IMR-90 (cell line): ENCODE data around the gene PPAT. TPM values are rescaled to one million over a fixed set of nuclear protein-coding genes. Genes with fewer than 3 reads are reported as not detected.
"Not testable (repeated sequence)": the region's sequence is repeated elsewhere in the genome, so short reads cannot be mapped to it uniquely, and the experiment has no call there.

Source experiments
- ATAC-seq: fragments of 200-7000 bp; cut with Tn5 transposase; 2 replicates; pipeline ENCODE4 v1.9.1; 2020; ENCODE audit warnings: low read depth, mild to moderate bottlenecking, moderate library complexity
- BruUV-seq: library from RNA; stranded (reverse); fragments of 400-500 nt; replicated peaks from 2 replicates; lab custom pipeline; 2021; lab: Mats Ljungman, UMichigan
- CTCF ChIA-PET: fragments of 300-600 bp; formaldehyde crosslinking; extraction: SDS; loops from one replicate; lab custom pipeline; 2021; ENCODE audit warnings: antibody characterized with exemption; lab: Yijun Ruan, JAX
- POLR2A ChIA-PET: fragments of 300-600 bp; sonication (Branson Sonifier 250); formaldehyde crosslinking; loops from one replicate; lab custom pipeline; 2022; ENCODE audit warnings: antibody characterized with exemption; ENCODE audit not compliant: unreplicated experiment; lab: Charles Lee
- DNase-seq: peaks from one replicate; pipeline ENCODE4 v3.0.0; 2013
- H2AFZ ChIP-seq: replicated peaks from 2 replicates; pipeline ENCODE3; 2013; ENCODE audit warnings: low read length, mild to moderate bottlenecking; ENCODE audit not compliant: poor library complexity
- H2AK5ac ChIP-seq: 2 replicates; pipeline ENCODE4 v1.6.1; 2013; ENCODE audit warnings: low read depth, low read length, inconsistent platforms
- H2AK9ac ChIP-seq: replicated peaks from 2 replicates; pipeline ENCODE3; 2013; ENCODE audit warnings: mild to moderate bottlenecking, low read depth, low read length, moderate library complexity; ENCODE audit not compliant: poor library complexity
- H2BK120ac ChIP-seq: 2 replicates; pipeline ENCODE4 v1.6.1; 2013; ENCODE audit warnings: low read depth, low read length, inconsistent platforms
- H2BK15ac ChIP-seq: 3 replicates; pipeline ENCODE4 v1.6.1; 2013; ENCODE audit warnings: low read depth, low read length, inconsistent platforms
- H2BK20ac ChIP-seq: 2 replicates; pipeline ENCODE4 v1.6.1; 2013; ENCODE audit warnings: low read depth, mild to moderate bottlenecking, inconsistent platforms, low read length, moderate library complexity
- H2BK5ac ChIP-seq: 2 replicates; pipeline ENCODE4 v1.6.1; 2013; ENCODE audit warnings: mild to moderate bottlenecking, low read depth, low read length, inconsistent platforms; ENCODE audit not compliant: poor library complexity, severe bottlenecking
- H3K14ac ChIP-seq: replicated peaks from 2 replicates; pipeline ENCODE4 v1.6.1; 2013; ENCODE audit warnings: low read depth, low read length, inconsistent platforms
- H3K18ac ChIP-seq: 2 replicates; pipeline ENCODE4 v1.6.1; 2013; ENCODE audit warnings: low read depth, low read length, control low read depth
- H3K23ac ChIP-seq: 2 replicates; pipeline ENCODE4 v1.6.1; 2013; ENCODE audit warnings: low read depth, low read length, inconsistent platforms
- H3K27ac ChIP-seq: 2 replicates; pipeline ENCODE4 v1.5.1; 2013; ENCODE audit warnings: mild to moderate bottlenecking, control low read depth, low read length; ENCODE audit not compliant: insufficient read depth
- H3K27me3 ChIP-seq: 2 replicates; pipeline ENCODE4 v1.6.1; 2013; ENCODE audit warnings: low read length; ENCODE audit not compliant: control insufficient read depth, insufficient read depth
- H3K36me3 ChIP-seq: 2 replicates; pipeline ENCODE4 v1.6.1; 2013; ENCODE audit warnings: low read length, mixed read lengths; ENCODE audit not compliant: control insufficient read depth, insufficient read depth
- H3K4ac ChIP-seq: 2 replicates; pipeline ENCODE4 v1.6.1; 2013; ENCODE audit warnings: low read depth, low read length, inconsistent platforms
- H3K4me1 ChIP-seq: 2 replicates; pipeline ENCODE4 v1.6.1; 2013; ENCODE audit warnings: low read length, mixed read lengths; ENCODE audit not compliant: control insufficient read depth, insufficient read depth
- H3K4me2 ChIP-seq: 2 replicates; pipeline ENCODE4 v1.6.1; 2013; ENCODE audit warnings: low read depth, mild to moderate bottlenecking, control low read depth, low read length, moderate library complexity
- H3K4me3 ChIP-seq: 2 replicates; pipeline ENCODE4 v1.5.1; 2013; ENCODE audit warnings: low read depth, mild to moderate bottlenecking, control low read depth, low read length, moderate library complexity; ENCODE audit not compliant: insufficient read depth
- H3K56ac ChIP-seq: 2 replicates; pipeline ENCODE4 v1.6.1; 2013; ENCODE audit warnings: low read length, inconsistent platforms; ENCODE audit not compliant: insufficient read depth; ENCODE audit errors: extremely low read depth
- H3K79me1 ChIP-seq, 2 experiments: 2 replicates each; pipeline ENCODE4 v1.6.1; 2013; ENCODE audit warnings: low read length in 2 of 2, inconsistent platforms in 1 of 2, low read depth in 1 of 2
- H3K9ac ChIP-seq: 2 replicates; pipeline ENCODE4 v1.6.1; 2013; ENCODE audit warnings: low read depth, low read length, control low read depth
- H3K9me1 ChIP-seq: 2 replicates; pipeline ENCODE4 v1.6.1; 2013; ENCODE audit warnings: low read length, inconsistent platforms; ENCODE audit not compliant: insufficient read depth
- H3K9me3 ChIP-seq: 2 replicates; pipeline ENCODE4 v1.6.1; 2013; ENCODE audit warnings: low read length; ENCODE audit not compliant: control insufficient read depth, insufficient read depth
- H4K20me1 ChIP-seq: 2 replicates; pipeline ENCODE4 v1.6.1; 2013; ENCODE audit warnings: low read length, inconsistent platforms; ENCODE audit not compliant: insufficient read depth
- H4K5ac ChIP-seq: 2 replicates; pipeline ENCODE4 v1.6.1; 2013; ENCODE audit warnings: mild to moderate bottlenecking, low read depth, low read length, control low read depth
- H4K8ac ChIP-seq, 2 experiments: 2 replicates each; pipeline ENCODE4 v1.6.1; 2013; ENCODE audit warnings: low read depth in 2 of 2, low read length in 2 of 2, control low read depth in 1 of 2, inconsistent platforms in 1 of 2
- H4K91ac ChIP-seq: 2 replicates; pipeline ENCODE4 v1.6.1; 2013; ENCODE audit warnings: low read depth, low read length, inconsistent platforms; ENCODE audit not compliant: insufficient read depth
- CEBPB ChIP-seq: IDR thresholded peaks from 2 replicates; pipeline ENCODE4 v1.6.1; 2012; ENCODE audit warnings: low read depth, low read length, improper control_type of control experiment
- FOS ChIP-seq: fragments of 150-350 bp; IDR thresholded peaks from 2 replicates; pipeline ENCODE4 v1.6.1; 2016; ENCODE audit warnings: low read depth, low read length
- POLR2A ChIP-seq: IDR thresholded peaks from 2 replicates; pipeline ENCODE4 v1.6.1; 2012; ENCODE audit warnings: mild to moderate bottlenecking, low read depth, low read length
- WGBS, 2 experiments: methylation state at CpG; one replicate each; pipeline versions ENCODE4 v1.1.5 to v1.1.7; 2013; ENCODE audit warnings: missing lambda C conversion rate in 2 of 2; ENCODE audit not compliant: insufficient read length in 1 of 2; ENCODE audit errors: extremely low coverage in 2 of 2; 5-methylcytosine and 5-hydroxymethylcytosine counted together
- dilution Hi-C: fragments of 300-500 bp; cut with HindIII; formaldehyde crosslinking; loops from one replicate; pipeline ENCODE4 v1.14.3; 2018; ENCODE audit warnings: low sequenced_read_pairs; ENCODE audit not compliant: unreplicated experiment
- in situ Hi-C: fragments of 300-500 bp; cut with MboI; formaldehyde crosslinking; loops from 3 replicates; pipeline ENCODE4 v1.14.3; 2019; ENCODE audit warnings: low sequenced_read_pairs, inconsistent platforms, mixed read lengths
- intact Hi-C: fragments of 100-400 bp; cut with micrococcal nuclease; formaldehyde crosslinking; loops from 2 replicates; pipeline ENCODE4 v1.10.0; 2022
- polyA plus RNA-seq, 3 experiments: library from polyadenylated mRNA; depleted of rRNA; stranded (reverse); fragments of >200 nt; gene quantifications; 2 replicates each; pipeline ENCODE4 v1.2.3, GENCODE V29; 2012; ENCODE audit warnings: low replicate concordance in 1 of 3
- total RNA-seq: library from RNA; depleted of rRNA; stranded (reverse); fragments of >200 nt; gene quantifications from 2 replicates; pipeline ENCODE4 v1.2.3, GENCODE V29; 2012

The PPAT gene
- total and polyA plus RNA-seq, 2 of the 4 experiments (the other 2 are of a cell fraction): 7.0 to 21.1 TPM

DNA sequence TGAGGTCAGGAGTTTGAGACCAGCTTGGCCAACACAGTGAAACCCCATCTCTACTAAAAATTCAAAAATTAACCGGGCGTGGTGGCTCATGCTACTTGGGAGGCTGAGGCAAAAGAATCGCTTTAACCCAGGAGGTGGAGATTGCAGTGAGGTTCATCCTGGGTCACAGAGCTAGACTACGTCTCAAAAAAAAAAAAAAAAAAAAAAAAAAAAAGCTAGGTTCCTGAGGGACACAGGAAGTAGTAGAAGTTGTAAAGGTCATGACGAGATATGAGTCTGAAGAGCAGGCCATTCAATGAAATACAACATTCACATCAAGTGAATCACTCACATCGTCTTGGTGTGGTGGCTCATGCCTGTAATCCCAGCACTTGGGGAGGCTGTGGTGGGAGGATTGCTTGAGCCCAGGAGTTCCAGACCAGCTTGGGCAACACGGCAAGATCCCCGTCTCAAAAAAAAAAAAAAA is 30.9 kb upstream of the PPAT start:
- CTCF ChIA-PET, H3K4me1 ChIP-seq, H2BK15ac ChIP-seq, H3K36me3 ChIP-seq, dilution Hi-C loops, BruUV-seq, H3K9me3 ChIP-seq, H2AK9ac ChIP-seq, in situ Hi-C loops, H3K27me3 ChIP-seq, H3K9me1 ChIP-seq, H2AFZ ChIP-seq, H2BK20ac ChIP-seq, H4K20me1 ChIP-seq, H3K18ac ChIP-seq: not testable (repeated sequence)
- peak overlapping the region; percentile 87 for H3K4me2 ChIP-seq
- peak overlapping the region; percentile 79 for H3K14ac ChIP-seq
- H4K8ac ChIP-seq: peak overlapping the region; percentile 95 to 96
- peak overlapping the region; percentile 98 for H3K4me3 ChIP-seq
- H2BK5ac ChIP-seq: peak overlapping the region; percentile 95
- POLR2A ChIA-PET: interaction anchor here (1.5 kb wide), 1 partner anchor 30 kb away, joined by 6 read pairs; the partner anchor contains the start of genes PAICS and PPAT
- peak overlapping the region; percentile 86 for H3K4ac ChIP-seq
- peak overlapping the region; percentile 41 for H2AK5ac ChIP-seq
- DNase-seq: peak; percentile 82
- intact Hi-C loops: loop anchor here (2.0 kb wide), 1 partner anchor 30 kb away; the partner anchor contains the start of gene PAICS
- peak overlapping the region; percentile 99 for H3K27ac ChIP-seq
- peak overlapping the region; percentile 100; the same call in 1 of the 2 replicates for H3K9ac ChIP-seq
- peak; percentile 47 for ATAC-seq
- peak overlapping the region; percentile 24 for H4K91ac ChIP-seq
- H2BK120ac ChIP-seq: peak overlapping the region; percentile 21; the same call in 1 of the 2 replicates
- peak; percentile 50; the same call in 1 of the 2 replicates for TF ChIP-seq CEBPB
- TF ChIP-seq FOS: 0 out of 2 replicates have a peak, but pooled peaks have one; percentile 40
- peak; percentile 78 for TF ChIP-seq POLR2A
- H3K23ac ChIP-seq: peak overlapping the region; percentile 94; the same call in 1 of the 2 replicates
- H3K79me1 ChIP-seq: peaks cover 27 to 52% of the 10 kb centered on the region in 2 experiments; a peak in 3 of 4 replicates
- H4K5ac ChIP-seq: peak overlapping the region; percentile 15; the same call in 1 of the 2 replicates
- H3K56ac ChIP-seq: peak overlapping the region; percentile 8; the same call in 1 of the 2 replicates
- WGBS, 2 experiments: no CpG with 5 or more reads among the region's 8 CpGs
